Measurements from ENCODE around the gene SLC25A18.
"Not testable (repeated sequence)": the region's sequence is repeated elsewhere in the genome, so short reads cannot be mapped to it uniquely, and the experiment has no call there.

SLC25A18 gene

GRCh38 chr22:17612057-17612456 is 48.8 kb downstream of the SLC25A18 start:
- no peak for DNase-seq

GRCh38 chr22:17613280-17613679 is 50.0 kb downstream of the SLC25A18 start:
- DNase-seq = no peak

- DNase-seq = no peak
Measured at GRCh38 chr22:17627961-17628405, 64.7 kb downstream of the SLC25A18 start.

- DNase-seq = peak; percentile 81
Measured at GRCh38 chr22:17628406-17629172, 65.3 kb downstream of the SLC25A18 start, which contains the start of gene ATP6V1E1. TSS of gene ATP6V1E1 (minus strand) at chr22:17628749. CDS start at chr22:17628635, 114 bp downstream.

- DNase-seq = no peak
Measured at GRCh38 chr22:17629173-17629489, 65.8 kb downstream of the SLC25A18 start.

GRCh38 chr22:17629641-17630040 is 66.3 kb downstream of the SLC25A18 start:
- DNase-seq = no peak

- DNase-seq = no peak
Measured at GRCh38 chr22:17631076-17631565, 67.8 kb downstream of the SLC25A18 start.

GRCh38 chr22:17633217-17633997 is 70.1 kb downstream of the SLC25A18 start:
- no peak for DNase-seq

- no peak for DNase-seq
Measured at GRCh38 chr22:17633998-17634323, 70.7 kb downstream of the SLC25A18 start.

GRCh38 chr22:17634696-17635095 is 71.4 kb downstream of the SLC25A18 start:
- no peak for DNase-seq

GRCh38 chr22:17636850-17637249 is 73.6 kb downstream of the SLC25A18 start:
- not testable (repeated sequence) for DNase-seq

GRCh38 chr22:17637490-17638181 is 74.3 kb downstream of the SLC25A18 start:
- DNase-seq = no peak

- DNase-seq = peak; percentile 42
Measured at GRCh38 chr22:17638182-17638431, 74.8 kb downstream of the SLC25A18 start.

- peak; percentile 42 for DNase-seq
Measured at GRCh38 chr22:17638432-17639246, 75.3 kb downstream of the SLC25A18 start, which contains the start of gene BCL2L13. TSS of gene BCL2L13 (plus strand) at chr22:17638757. CDS start at chr22:17655712, 16,955 bp downstream.

GRCh38 chr22:17639247-17639741 is 76.0 kb downstream of the SLC25A18 start:
- peak; percentile 14 for DNase-seq
